Left colon (tissue), 2 donors: ENCODE measurements around the gene UBB. TPM values are rescaled to one million over a fixed set of nuclear protein-coding genes. Genes with fewer than 3 reads are reported as not detected.
A peak's percentile ranks its signal among the peaks of the same experiment; 100 is the strongest.

Source experiments
- ATAC-seq: fragments of 200-7000 bp; cut with Tn5 transposase; one replicate; pipeline ENCODE4 v1.9.1; 2020; ENCODE audit warnings: mild to moderate bottlenecking, moderate library complexity
- DNase-seq, 2 donors: peaks; one replicate each; pipeline ENCODE4 v3.0.0-alpha.2; 2020
- intact Hi-C, 2 donors: fragments of 100-400 bp; cut with DNase I in 1 of 2; cut with micrococcal nuclease in 1 of 2; formaldehyde crosslinking; loops; one replicate each; pipeline versions ENCODE4 v1.11.2 to v1.14.0; 2022; cut with DNase I, micrococcal nuclease
- total RNA-seq, 2 donors: library from RNA; stranded (reverse); fragmentation: NEBNext Ultra II Directional; extraction: Animal tissue kit (Norgen Biotek cat#: 25700); gene quantifications; one replicate each; pipeline ENCODE4 v1.2.1, GENCODE V29; 2021
- donor health status: DM: no; HTN: no; CAD: no.
- donor health status: DM: yes; HTN: yes; CAD: no.

UBB gene
- total RNA-seq, 2 donors from 2014 or later: 1,117 to 1,930 TPM

DNA sequence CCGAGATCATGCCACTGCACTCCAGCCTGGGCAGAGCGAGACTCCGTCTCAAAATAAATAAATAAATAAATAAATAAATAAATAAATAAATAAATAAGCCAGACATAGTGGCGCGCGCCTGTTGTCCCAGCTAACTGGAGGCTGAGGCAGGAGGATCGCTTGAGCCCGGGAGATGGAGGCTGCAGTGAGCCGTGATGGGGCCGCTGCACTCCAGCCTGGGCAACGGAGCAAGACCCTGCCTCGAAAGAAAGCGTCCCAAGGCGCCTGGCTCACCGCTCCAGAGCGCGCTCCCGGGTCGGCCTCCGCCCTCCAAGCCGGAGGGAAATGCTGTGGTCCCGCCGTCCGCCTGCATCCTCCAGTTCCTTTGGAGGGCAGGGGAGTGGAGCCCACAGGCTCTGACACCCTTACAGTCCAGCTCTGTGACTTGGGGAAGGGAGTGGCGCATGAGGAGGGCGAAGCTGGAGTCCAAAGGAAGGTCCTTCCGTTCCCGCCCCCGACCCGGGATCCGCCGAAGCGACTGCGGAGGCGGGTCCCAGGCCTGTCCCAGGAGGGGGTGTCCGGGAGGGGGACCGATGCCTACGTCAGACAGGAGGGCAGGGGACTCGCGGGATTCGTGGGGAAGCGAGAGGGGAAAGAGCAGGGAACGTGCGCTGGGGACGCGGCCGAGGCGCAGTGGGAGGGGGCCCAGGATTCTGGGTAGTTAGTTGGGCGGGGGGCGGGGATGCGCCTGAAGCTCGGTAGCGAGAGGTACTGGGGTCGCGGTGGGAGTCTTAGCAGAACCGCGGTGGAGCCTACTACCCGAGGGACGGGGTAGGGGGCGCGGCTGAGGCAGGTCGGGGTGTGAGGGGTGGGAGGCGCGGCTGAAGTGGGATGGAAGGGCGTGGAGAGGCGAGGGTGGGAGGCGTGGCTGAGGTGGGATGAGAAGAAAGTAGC lies 26.1 kb downstream of the UBB start:
- DNase-seq (peak in 1 of 2 donors; percentile 46), ATAC-seq (peak; percentile 82)
- intact Hi-C loops: no loop called here

DNA sequence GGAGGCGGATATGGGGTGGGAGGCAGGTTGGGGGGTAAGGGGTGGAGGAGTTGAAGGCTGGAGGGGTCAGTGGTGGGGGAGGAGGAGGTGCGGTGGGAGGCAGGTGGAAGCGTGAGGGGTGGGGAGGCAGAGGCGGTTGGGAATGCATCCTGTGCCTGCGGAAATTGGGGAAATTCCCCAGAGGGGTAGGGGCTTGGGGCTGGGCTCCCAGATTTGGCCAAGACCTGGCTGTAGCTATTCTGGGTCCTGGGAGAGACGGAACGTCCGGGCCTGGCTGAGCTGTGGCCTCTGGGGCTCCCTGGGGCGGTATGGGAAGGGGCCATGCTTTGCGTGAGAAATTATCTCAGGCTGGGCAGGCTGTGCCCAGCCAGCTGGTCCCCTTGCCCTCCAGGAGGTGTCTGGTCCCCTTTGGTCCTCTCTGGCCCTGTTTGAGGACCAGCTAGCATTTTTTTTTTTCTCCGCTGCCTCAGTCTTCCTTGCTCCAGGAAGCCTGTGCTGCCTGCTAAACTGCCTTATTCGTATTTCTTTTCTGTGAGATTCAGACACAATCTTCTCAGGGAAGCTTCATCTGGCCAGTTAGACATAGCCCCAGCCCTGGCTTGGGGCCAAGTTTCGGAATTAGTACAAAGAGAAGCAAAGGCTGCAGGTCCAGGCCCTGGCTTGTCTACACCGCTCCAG lies 27.2 kb downstream of the UBB start:
- ATAC-seq (peak; percentile 56), DNase-seq (peak; percentile 49 to 78)
- intact Hi-C loops: no loop called here

GRCh38 chr17:16415031-16415924 lies 34.4 kb downstream of the UBB start, which contains the start of gene TRPV2:
TSS of gene TRPV2 (plus strand) at chr17:16415571. CDS start at chr17:16417669, 2,098 bp downstream.
- intact Hi-C loops: no loop called here
- ATAC-seq: peak; percentile 76
- DNase-seq: peak in 1 of 2 donors; percentile 66

DNA sequence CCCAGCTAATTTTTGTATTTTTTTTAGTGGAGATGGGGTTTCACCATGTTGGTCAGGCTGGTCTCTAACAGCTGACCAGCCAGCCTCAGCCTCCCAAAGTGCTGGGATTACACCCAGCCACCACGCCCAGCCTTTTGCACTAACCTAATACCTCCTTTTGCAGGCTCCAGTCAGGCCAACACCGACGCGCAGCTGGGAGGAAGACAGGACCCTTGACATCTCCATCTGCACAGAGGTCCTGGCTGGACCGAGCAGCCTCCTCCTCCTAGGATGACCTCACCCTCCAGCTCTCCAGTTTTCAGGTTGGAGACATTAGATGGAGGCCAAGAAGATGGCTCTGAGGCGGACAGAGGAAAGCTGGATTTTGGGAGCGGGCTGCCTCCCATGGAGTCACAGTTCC lies 36.5 kb downstream of the UBB start:
- ATAC-seq (no peak), DNase-seq (no peak)
- intact Hi-C loops: no loop called here

GRCh38 chr17:16417896-16418684 lies 37.2 kb downstream of the UBB start:
- DNase-seq (no peak), ATAC-seq (no peak)
- intact Hi-C loops: no loop called here

DNA sequence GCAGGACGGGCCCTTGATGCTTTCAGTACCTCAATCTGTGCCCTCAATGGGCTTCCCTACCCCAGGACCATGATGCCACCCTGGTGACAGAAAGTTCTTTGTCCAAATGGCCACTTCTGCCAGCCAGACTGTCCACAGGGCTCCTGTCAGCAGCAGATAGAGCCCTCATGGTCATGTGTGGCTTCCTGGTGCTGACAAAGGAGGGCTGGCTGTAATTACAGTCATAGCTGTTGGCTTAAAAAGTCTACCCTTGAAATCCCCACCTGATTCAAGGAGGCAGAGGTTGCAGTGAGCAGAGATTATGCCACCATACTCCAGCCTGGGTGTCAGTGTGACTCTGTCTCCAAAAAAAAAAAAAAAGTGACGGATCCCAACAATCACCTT lies 37.8 kb downstream of the UBB start:
- no peak for ATAC-seq
- no peak for DNase-seq
- intact Hi-C loops: no loop called here

GRCh38 chr17:16419074-16419928 lies 38.4 kb downstream of the UBB start:
- no peak for DNase-seq
- ATAC-seq: no peak
- intact Hi-C loops: no loop called here

DNA sequence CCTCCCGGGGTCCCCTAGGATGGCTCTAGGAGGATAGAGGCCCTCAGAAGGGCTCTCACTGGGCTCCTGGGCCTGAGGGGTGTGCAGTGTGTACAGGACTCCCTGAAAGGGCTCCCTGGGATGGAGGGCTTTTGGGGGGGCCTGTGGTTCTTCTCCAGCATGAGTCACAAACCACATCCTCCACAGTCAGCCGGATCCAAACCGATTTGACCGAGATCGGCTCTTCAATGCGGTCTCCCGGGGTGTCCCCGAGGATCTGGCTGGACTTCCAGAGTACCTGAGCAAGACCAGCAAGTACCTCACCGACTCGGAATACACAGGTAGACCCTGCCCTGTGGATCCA lies 39.0 kb downstream of the UBB start:
- intact Hi-C loops: no loop called here
- ATAC-seq (no peak), DNase-seq (no peak)

- intact Hi-C loops: no loop called here
- ATAC-seq (no peak), DNase-seq (no peak)
Observed at GRCh38 chr17:16422416-16422815, 41.5 kb downstream of the UBB start.

- intact Hi-C loops: no loop called here
- ATAC-seq: no peak
- DNase-seq: no peak
Observed at GRCh38 chr17:16423226-16423872, 42.5 kb downstream of the UBB start.

DNA sequence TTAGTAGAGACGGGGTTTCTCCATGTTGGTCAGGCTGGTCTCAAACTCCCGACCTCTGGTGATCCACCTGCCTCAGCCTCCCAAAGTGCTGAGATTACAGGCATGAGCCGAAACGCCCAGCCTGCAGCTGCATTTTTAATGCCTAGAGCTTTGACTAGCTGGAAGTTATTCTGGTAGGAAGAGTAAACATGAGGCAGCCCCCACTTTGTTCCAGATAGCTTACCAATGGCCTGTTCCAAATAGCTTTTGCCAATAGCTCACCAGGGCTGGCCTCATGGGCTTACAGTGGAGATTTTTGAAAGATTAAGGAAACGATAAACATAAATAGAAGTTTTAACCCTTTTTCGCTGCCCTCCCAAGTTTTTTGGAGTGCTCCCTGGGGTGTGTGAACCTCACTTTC lies 44.3 kb downstream of the UBB start:
- no peak for ATAC-seq
- intact Hi-C loops: no loop called here
- no peak for DNase-seq

DNA sequence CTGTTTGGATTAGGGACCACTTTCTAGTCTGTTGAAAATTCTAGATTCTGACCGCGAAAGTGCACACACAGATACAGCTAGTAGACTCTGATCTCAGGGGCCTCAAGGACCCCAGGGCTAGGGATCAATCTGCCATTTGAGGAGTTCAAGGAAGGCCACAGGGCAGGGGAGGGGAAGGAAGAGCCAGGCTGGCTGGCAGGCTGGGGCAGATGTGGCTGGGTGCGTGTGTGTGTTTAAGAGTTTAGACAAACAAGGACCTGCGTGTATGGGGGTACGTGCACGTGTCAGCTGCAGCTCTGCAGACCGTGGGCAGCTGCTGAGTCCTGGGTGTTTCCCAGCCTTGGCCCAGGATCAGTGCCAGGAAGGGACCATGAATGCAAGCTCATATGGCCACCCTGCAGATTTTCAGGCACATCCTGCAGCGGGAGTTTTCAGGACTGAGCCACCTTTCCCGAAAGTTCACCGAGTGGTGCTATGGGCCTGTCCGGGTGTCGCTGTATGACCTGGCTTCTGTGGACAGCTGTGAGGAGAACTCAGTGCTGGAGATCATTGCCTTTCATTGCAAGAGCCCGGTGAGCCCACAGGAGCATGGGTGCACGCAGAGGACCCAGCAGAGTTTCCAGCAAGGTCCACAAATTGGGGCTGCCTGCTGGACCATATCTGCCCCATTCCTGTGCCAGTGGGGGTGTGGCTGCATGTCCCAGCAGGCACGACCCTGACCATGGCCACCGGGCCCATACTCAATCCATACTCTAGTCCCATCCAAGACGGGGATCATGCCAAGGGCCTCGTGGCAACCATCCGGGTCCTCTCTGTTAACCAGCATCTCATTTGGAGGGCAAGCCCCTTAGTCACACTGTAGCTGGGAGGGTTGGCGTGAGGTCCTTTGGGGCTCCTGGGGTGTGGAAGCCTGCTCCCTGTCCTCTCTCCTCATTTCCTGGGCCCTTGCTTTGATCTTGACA lies 45.1 kb downstream of the UBB start:
- intact Hi-C loops: no loop called here
- DNase-seq (no peak), ATAC-seq (peak; percentile 69)

DNA sequence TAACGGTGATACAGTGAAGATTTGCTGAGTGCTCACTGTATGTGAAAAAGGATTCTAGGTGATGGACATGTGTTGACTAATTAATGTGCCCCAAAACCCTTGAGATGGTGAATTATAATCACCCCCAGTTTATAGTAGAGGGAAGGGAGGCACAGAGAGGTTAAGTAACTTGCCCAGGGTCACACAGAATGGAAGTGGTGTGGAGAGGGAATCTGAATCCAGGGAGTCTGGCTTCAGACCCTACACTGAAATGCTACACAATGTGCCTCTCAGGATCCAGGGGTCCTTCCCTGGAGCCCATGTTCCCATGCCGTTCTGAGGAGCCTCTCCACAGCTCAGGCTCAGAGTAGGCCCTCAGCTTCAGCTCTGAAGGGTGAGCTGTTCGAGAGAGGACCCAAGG lies 46.1 kb downstream of the UBB start:
- intact Hi-C loops: no loop called here
- DNase-seq: no peak

DNA sequence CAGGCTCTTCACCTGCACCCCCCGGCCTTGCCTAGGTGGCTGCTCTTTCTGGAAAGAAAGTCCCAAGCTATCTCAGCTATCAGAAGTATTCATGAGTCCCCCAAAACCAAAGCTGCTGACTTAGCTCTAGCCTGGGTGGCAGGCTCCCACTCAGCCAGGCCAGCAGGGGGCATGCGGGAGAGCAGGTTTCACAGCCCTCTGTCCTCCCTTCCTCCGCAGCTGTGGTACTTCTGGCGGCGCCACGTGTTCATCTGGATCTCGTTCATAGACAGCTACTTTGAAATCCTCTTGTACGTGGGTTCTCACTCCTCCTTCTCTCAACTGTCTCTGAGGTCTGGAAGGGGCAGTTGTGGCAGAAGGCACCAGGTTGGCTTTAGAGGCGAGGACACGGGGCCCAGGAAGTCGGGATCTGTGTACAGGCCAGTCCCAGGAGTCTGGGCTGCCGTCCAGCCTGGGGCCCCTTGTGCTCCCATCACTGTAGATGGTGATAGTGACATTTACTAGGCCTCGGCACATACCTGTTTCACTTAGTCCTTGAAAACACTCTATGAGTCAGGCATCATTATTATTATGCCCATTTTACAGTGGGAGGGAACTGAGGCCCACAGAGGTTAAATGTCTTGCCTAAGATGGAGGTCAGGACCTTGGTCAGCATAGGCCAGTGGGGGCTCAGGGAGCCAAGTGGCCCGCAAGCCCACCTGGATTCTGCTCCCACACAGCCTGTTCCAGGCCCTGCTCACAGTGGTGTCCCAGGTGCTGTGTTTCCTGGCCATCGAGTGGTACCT lies 47.4 kb downstream of the UBB start:
- peak in 1 of 2 donors; percentile 71 for DNase-seq
- intact Hi-C loops: no loop called here

More for the DNA sequence above, 46.1 kb downstream of the UBB start:
- ATAC-seq: no peak

DNA sequence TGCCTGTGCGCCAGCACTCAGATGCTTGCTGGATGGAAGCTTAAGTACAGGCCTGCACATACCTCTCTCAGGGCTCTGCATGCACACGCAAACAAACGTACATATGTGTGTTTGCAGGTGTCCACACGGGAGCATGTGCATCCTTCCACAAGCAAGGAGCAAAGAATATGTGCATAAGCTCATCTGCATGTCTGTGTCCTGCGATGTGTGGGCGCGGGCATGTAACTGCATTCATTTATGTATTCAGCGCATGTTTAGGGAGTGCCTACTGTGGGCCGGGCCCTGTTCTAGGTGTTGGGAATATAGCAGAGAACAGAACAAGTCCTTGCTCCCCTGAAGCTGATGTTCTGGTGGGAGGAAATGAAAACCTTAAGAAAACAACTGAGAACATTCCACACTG lies 48.2 kb downstream of the UBB start:
- intact Hi-C loops: no loop called here
- DNase-seq: no peak
- ATAC-seq: no peak

More for the DNA sequence above, 47.4 kb downstream of the UBB start:
- peak; percentile 87 for ATAC-seq
